CD4-positive, CD25-positive, alpha-beta regulatory T cell (primary cell): ENCODE results near the gene AKAP11. TPM values are rescaled to one million over a fixed set of nuclear protein-coding genes. Genes with fewer than 3 reads are reported as not detected.

ENCODE experiments used
- ATAC-seq, 2 donors: fragments of 150-1000 bp; cut with Tn5 transposase; one replicate each; pipeline ENCODE4 v1.10.0; 2021; ENCODE audit warnings: low read depth in 2 of 2, moderate number of reproducible peaks in 2 of 2, moderate library complexity in 1 of 2
- DNase-seq, 3 donors: peaks; one replicate each; pipeline versions ENCODE4 v3.0.0 to v3.0.0-alpha.2; 2012 to 2022; ENCODE audit warnings: mixed read lengths in 1 of 3
- H3K27ac ChIP-seq: one replicate; pipeline ENCODE4 v1.7.0; 2013; ENCODE audit warnings: mild to moderate bottlenecking, low read length; ENCODE audit not compliant: insufficient read depth, poor library complexity, severe bottlenecking
- H3K27me3 ChIP-seq: one replicate; pipeline ENCODE4 v1.7.0; 2013; ENCODE audit warnings: low read length; ENCODE audit not compliant: control insufficient read depth, insufficient read depth
- H3K36me3 ChIP-seq: one replicate; pipeline ENCODE4 v1.7.0; 2013; ENCODE audit warnings: mild to moderate bottlenecking, low read length, moderate library complexity; ENCODE audit not compliant: control insufficient read depth, insufficient read depth
- H3K4me1 ChIP-seq: 2 replicates; pipeline ENCODE4 v1.7.0; 2013; ENCODE audit warnings: mild to moderate bottlenecking, low read length; ENCODE audit not compliant: insufficient read depth, control insufficient read depth, poor library complexity, severe bottlenecking
- H3K4me3 ChIP-seq: one replicate; pipeline ENCODE4 v1.7.0; 2013; ENCODE audit warnings: low read depth, mild to moderate bottlenecking, low read length, moderate library complexity
- H3K9me3 ChIP-seq, 2 experiments: 1 replicate in 1 of 2; 2 replicates in 1 of 2; pipeline ENCODE4 v1.7.0; 2013; ENCODE audit warnings: low read length in 2 of 2, mild to moderate bottlenecking in 1 of 2, moderate library complexity in 1 of 2; ENCODE audit not compliant: control insufficient read depth in 2 of 2
- H3K27ac Mint-ChIP-seq, 3 donors: one replicate each; pipeline ENCODE4 v1.8.0; 2020 to 2022; ENCODE audit warnings: mild to moderate bottlenecking in 3 of 3, mixed read lengths in 3 of 3, moderate library complexity in 2 of 3
- H3K27me3 Mint-ChIP-seq: one replicate; pipeline ENCODE4 v1.8.0; 2022; ENCODE audit warnings: mild to moderate bottlenecking, mixed read lengths
- H3K36me3 Mint-ChIP-seq: one replicate; pipeline ENCODE4 v1.8.0; 2020; ENCODE audit warnings: mixed read lengths
- H3K4me1 Mint-ChIP-seq, 4 donors: one replicate each; pipeline ENCODE4 v1.8.0; 2020 to 2022; ENCODE audit warnings: mixed read lengths in 4 of 4, mild to moderate bottlenecking in 1 of 4
- H3K4me3 Mint-ChIP-seq, 4 donors: one replicate each; pipeline ENCODE4 v1.8.0; 2020 to 2022; ENCODE audit warnings: mild to moderate bottlenecking in 4 of 4, mixed read lengths in 4 of 4, moderate library complexity in 3 of 4
- H3K9me3 Mint-ChIP-seq, 7 donors: one replicate each; pipeline ENCODE4 v1.8.0; 2020 to 2022; ENCODE audit warnings: mixed read lengths in 7 of 7, mild to moderate bottlenecking in 3 of 7, moderate library complexity in 2 of 7
- polyA plus RNA-seq, 4 donors: library from polyadenylated mRNA; unstranded; fragments of 300-500 nt; fragmentation: Illumina TruSeq; gene quantifications; one replicate each; pipeline ENCODE4 v1.2.3, GENCODE V29; 2021
- total RNA-seq: library from RNA; stranded (reverse); gene quantifications from one replicate; pipeline ENCODE4 v1.2.3, GENCODE V29; 2022

The AKAP11 gene
- total and polyA plus RNA-seq, 5 donors from 2014 or later: 3.6 to 41.4 (median 5.1) TPM

DNA sequence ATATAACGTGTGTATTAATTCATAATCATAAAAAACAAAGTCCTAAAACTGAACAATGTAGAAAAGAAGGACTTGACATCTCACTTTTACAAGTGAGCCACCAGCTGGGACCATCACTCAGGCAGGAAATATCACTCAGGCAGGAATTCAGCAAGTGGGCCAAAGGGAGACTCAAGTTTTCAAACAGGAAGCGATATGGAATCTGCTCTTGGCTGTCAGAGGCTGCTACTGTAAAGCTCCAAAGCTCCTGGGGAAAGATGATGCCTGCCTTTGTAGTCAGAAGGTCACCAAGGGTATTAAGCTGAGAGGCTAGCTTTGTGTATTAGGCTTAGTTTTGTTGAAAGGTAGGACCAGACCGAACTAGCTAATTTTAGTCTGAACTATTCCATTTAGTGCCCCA lies 5.5 kb upstream of the AKAP11 start:
- ATAC-seq: no peak
- Histone ChIP-seq H3K9me3 (no peaks in the 10 kb centered on the region), H3K27me3 (peaks cover 11% of the 10 kb centered on the region), H3K36me3 (no peaks in the 10 kb centered on the region), H3K27ac (no peak overlapping the region), H3K4me1 (peaks cover 7% of the 10 kb centered on the region), H3K4me3 (no peak overlapping the region)
- DNase-seq: no peak
- peaks cover 10% of the 10 kb centered on the region for H3K27me3 Mint-ChIP-seq
- no peak overlapping the region for H3K27ac Mint-ChIP-seq
- no peaks in the 10 kb centered on the region for H3K9me3 Mint-ChIP-seq
- no peak overlapping the region for H3K4me3 Mint-ChIP-seq
- no peaks in the 10 kb centered on the region for H3K36me3 Mint-ChIP-seq
- H3K4me1 Mint-ChIP-seq: peaks cover 8 to 12% (median 9%) of the 10 kb centered on the region in 4 donors

GRCh38 chr13:42270160-42270856 lies 1.6 kb upstream of the AKAP11 start:
- Histone ChIP-seq H3K36me3 (no peaks in the 10 kb centered on the region), H3K27me3 (peaks cover 2% of the 10 kb centered on the region), H3K4me3 (peak overlapping the region; percentile 81), H3K9me3 (no peaks in the 10 kb centered on the region), H3K27ac (peak overlapping the region; percentile 98), H3K4me1 (peaks cover 31% of the 10 kb centered on the region)
- Mint-ChIP-seq H3K4me1 (peaks cover 23 to 38% (median 29%) of the 10 kb centered on the region in 4 donors), H3K9me3 (no peaks in the 10 kb centered on the region), H3K36me3 (no peaks in the 10 kb centered on the region), H3K27ac (peak overlapping the region in 2 of 3 donors; percentile 96 to 97), H3K27me3 (peaks cover 7% of the 10 kb centered on the region), H3K4me3 (peak overlapping the region in 3 of 4 donors; percentile 98 to 100 (median 98))
- DNase-seq (no peak), ATAC-seq (no peak)

DNA sequence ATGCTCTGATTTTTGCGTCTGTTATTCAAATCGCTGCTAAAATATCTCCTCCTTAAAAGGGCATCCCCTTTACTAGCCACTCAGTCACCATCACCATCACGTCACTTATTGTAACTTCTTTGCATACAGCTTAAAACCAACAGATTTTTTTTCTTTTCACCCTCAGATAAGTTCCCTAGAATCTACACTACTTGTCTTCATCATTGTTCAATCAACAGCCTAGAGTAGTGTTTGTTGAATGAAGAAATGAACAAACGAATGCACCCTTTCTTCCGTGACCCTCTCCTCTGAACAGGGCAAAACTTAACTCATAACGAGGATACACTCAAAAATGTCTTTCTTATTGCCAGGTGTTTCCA lies 1.1 kb upstream of the AKAP11 start:
- Mint-ChIP-seq H3K27ac (peak overlapping the region; percentile 96 to 98 (median 97)), H3K9me3 (no peaks in the 10 kb centered on the region), H3K27me3 (peaks cover 7% of the 10 kb centered on the region), H3K4me3 (peak overlapping the region in 3 of 4 donors; percentile 98 to 100 (median 98)), H3K36me3 (no peaks in the 10 kb centered on the region), H3K4me1 (peaks cover 28 to 43% (median 33%) of the 10 kb centered on the region in 4 donors)
- peaks cover 36% of the 10 kb centered on the region for H3K4me1 ChIP-seq
- H3K27ac ChIP-seq: peak overlapping the region; percentile 98
- peak overlapping the region; percentile 81 for H3K4me3 ChIP-seq
- no peaks in the 10 kb centered on the region for H3K36me3 ChIP-seq
- H3K9me3 ChIP-seq: no peaks in the 10 kb centered on the region
- ATAC-seq (no peak), DNase-seq (no peak)
- H3K27me3 ChIP-seq: no peaks in the 10 kb centered on the region

GRCh38 chr13:42271337-42272114 lies 426 bp upstream of the AKAP11 start:
- peak; percentile 90 to 93 for ATAC-seq
- H3K36me3 ChIP-seq: no peaks in the 10 kb centered on the region
- Mint-ChIP-seq H3K9me3 (no peaks in the 10 kb centered on the region), H3K27me3 (peaks cover 7% of the 10 kb centered on the region), H3K4me3 (peak overlapping the region in 3 of 4 donors; percentile 98 to 100 (median 98)), H3K4me1 (peaks cover 30 to 45% (median 37%) of the 10 kb centered on the region in 4 donors), H3K27ac (peak overlapping the region; percentile 96 to 98 (median 97)), H3K36me3 (no peaks in the 10 kb centered on the region)
- H3K27ac ChIP-seq: peak overlapping the region; percentile 98
- H3K27me3 ChIP-seq: no peaks in the 10 kb centered on the region
- H3K4me3 ChIP-seq: peak overlapping the region; percentile 81
- peaks cover 43% of the 10 kb centered on the region for H3K4me1 ChIP-seq
- DNase-seq: peak; percentile 93 to 97 (median 94)
- no peaks in the 10 kb centered on the region for H3K9me3 ChIP-seq

DNA sequence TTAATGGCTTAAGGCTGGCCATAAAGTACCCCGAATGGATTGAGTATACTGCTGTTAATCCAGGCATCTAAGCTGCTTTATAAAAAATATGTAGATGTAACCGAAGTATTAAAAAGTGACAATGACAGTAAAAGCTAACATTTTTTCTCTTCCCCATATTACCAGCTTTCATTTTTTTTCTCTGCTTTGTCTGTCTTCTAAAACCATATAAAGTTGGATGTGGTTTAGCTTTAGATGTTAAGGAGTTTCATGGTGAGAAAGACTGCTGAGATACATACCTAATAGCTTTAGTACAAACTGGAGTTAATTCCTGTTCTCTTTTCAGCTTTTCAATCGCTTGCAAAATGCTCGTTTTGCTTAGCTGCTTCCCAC lies 838 bp downstream of the AKAP11 start:
- H3K36me3 ChIP-seq: no peaks in the 10 kb centered on the region
- peak in 2 of 3 donors; percentile 33 to 34 for DNase-seq
- H3K4me1 Mint-ChIP-seq: peaks cover 33 to 45% (median 43%) of the 10 kb centered on the region in 4 donors

DNA sequence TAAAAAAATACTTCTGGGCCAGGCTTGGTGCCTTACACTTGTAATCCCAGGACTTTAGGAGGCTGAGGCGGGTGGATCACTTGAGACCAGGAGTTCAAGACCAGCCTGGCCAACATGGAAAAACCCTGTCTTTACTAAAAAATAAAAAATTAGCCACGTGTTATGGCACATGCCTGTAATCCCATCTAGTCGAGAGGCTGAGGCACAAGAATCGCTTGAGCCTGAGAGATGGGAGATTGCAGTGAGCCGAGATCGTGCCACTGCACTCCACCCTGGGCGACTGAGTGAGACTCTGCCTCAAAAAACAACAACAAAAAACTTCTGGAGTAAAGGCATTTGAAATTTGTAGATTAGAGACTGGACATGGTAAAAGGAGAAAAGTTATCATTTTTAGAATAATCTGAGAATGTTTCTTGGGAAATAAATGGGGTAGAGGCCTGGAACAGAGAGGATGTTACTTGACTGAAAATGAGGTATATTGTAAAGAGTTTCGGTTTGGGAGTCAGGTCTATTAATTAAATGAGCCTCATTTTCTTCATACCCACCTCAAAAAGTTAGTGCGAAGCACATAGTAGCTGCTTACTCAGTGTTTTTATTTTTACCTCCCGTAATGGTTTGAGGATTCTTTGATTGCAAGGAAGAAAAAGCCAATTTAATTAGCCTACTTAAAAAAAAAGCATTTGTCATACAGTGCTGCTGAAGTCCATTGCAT lies 2.6 kb downstream of the AKAP11 start:
- H3K9me3 ChIP-seq: no peaks in the 10 kb centered on the region
- H3K4me3 ChIP-seq: peak overlapping the region; percentile 89
- no peaks in the 10 kb centered on the region for H3K27me3 ChIP-seq
- peaks cover 33 to 49% (median 44%) of the 10 kb centered on the region in 4 donors for H3K4me1 Mint-ChIP-seq
- no peaks in the 10 kb centered on the region for H3K9me3 Mint-ChIP-seq
- H3K4me3 Mint-ChIP-seq: peak overlapping the region in 3 of 4 donors; percentile 76 to 82 (median 82)
- H3K27me3 Mint-ChIP-seq: no peaks in the 10 kb centered on the region
- H3K36me3 ChIP-seq: no peaks in the 10 kb centered on the region
- peak overlapping the region; percentile 98 for H3K27ac ChIP-seq
- H3K4me1 ChIP-seq: peaks cover 65% of the 10 kb centered on the region
- peak overlapping the region; percentile 79 to 97 (median 90) for H3K27ac Mint-ChIP-seq
- ATAC-seq: no peak
- peak in 1 of 3 donors; percentile 4 for DNase-seq
- H3K36me3 Mint-ChIP-seq: no peaks in the 10 kb centered on the region

More for the DNA sequence above, 838 bp downstream of the AKAP11 start:
- peak overlapping the region; percentile 89 for H3K4me3 ChIP-seq
- Mint-ChIP-seq H3K27ac (peak overlapping the region; percentile 96 to 99 (median 97)), H3K9me3 (no peaks in the 10 kb centered on the region), H3K4me3 (peak overlapping the region in 3 of 4 donors; percentile 97 to 98 (median 98)), H3K36me3 (no peaks in the 10 kb centered on the region), H3K27me3 (no peaks in the 10 kb centered on the region)
- ATAC-seq: no peak
- H3K9me3 ChIP-seq: no peaks in the 10 kb centered on the region
- no peaks in the 10 kb centered on the region for H3K27me3 ChIP-seq
- H3K27ac ChIP-seq: peak overlapping the region; percentile 98
- H3K4me1 ChIP-seq: peaks cover 52% of the 10 kb centered on the region

DNA sequence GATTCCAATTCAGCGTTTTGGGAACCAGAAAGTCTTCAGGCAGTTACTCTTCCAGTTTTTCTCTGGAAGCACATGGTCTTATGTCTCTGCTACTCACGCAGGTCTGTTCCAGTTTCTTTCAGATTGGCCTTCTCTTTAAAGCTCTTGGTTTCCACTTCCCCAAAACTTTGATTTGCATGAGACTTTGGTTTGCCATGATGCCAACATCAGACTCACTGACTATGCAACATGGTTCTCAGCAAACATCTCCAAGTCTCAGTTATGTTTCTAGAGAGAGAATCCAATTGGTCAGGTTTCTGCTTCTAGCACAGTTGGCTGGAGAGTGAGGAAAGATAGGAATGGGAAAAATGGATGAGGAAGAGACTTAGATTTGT lies 3.1 kb downstream of the AKAP11 start:
- H3K36me3 Mint-ChIP-seq: no peaks in the 10 kb centered on the region
- Histone ChIP-seq H3K4me1 (peaks cover 70% of the 10 kb centered on the region), H3K36me3 (no peaks in the 10 kb centered on the region), H3K27me3 (no peaks in the 10 kb centered on the region), H3K4me3 (peak overlapping the region; percentile 89), H3K27ac (peak overlapping the region; percentile 98), H3K9me3 (no peaks in the 10 kb centered on the region)
- no peaks in the 10 kb centered on the region for H3K9me3 Mint-ChIP-seq
- peaks cover 33 to 49% (median 44%) of the 10 kb centered on the region in 4 donors for H3K4me1 Mint-ChIP-seq
- H3K27me3 Mint-ChIP-seq: no peaks in the 10 kb centered on the region
- ATAC-seq: no peak
- peak overlapping the region; percentile 79 to 97 (median 90) for H3K27ac Mint-ChIP-seq
- H3K4me3 Mint-ChIP-seq: peak overlapping the region in 3 of 4 donors; percentile 76 to 82 (median 82)
- DNase-seq: peak in 2 of 3 donors; percentile 4 to 32
